ENCODE results near the gene TATDN2. TPM values are rescaled to one million over a fixed set of nuclear protein-coding genes. Genes with fewer than 3 reads are reported as not detected.

TATDN2 gene
- total and polyA plus RNA-seq, 5 donors from 2014 or later, result 10.2 to 86.5 (median 13.2) TPM

GRCh38 chr3:10280571-10280970 lies 32.3 kb downstream of the TATDN2 start:
- ATAC-seq (ENCODE audit: low read depth in 2 of 2) (no peak), DNase-seq (no peak)
- no peak overlapping the region for H3K4me3 Mint-ChIP-seq
- Histone ChIP-seq H3K9me3 (ENCODE audit: control insufficient read depth in 2 of 2, low read length in 2 of 2) (no peaks in the 10 kb centered on the region), H3K27me3 (ENCODE audit: control insufficient read depth, insufficient read depth, low read length) (no peaks in the 10 kb centered on the region), H3K4me1 (ENCODE audit: control insufficient read depth, insufficient read depth, low read length, poor library complexity, severe bottlenecking) (peaks cover 18% of the 10 kb centered on the region), H3K36me3 (ENCODE audit: control insufficient read depth, insufficient read depth, low read length) (peaks cover 67% of the 10 kb centered on the region), H3K27ac (ENCODE audit: insufficient read depth, low read length, poor library complexity, severe bottlenecking) (no peak overlapping the region), H3K4me3 (ENCODE audit: low read depth, low read length) (no peak overlapping the region)
- H3K4me1 Mint-ChIP-seq, result peaks cover 5 to 47% (median 30%) of the 10 kb centered on the region in 4 donors
- peaks cover 9% of the 10 kb centered on the region for H3K36me3 Mint-ChIP-seq
- no peaks in the 10 kb centered on the region for H3K9me3 Mint-ChIP-seq
- no peak overlapping the region for H3K27ac Mint-ChIP-seq
- H3K27me3 Mint-ChIP-seq, result no peaks in the 10 kb centered on the region

- H3K27ac Mint-ChIP-seq, result peak overlapping the region in 1 of 3 donors; percentile 48
- Histone ChIP-seq H3K4me3 (ENCODE audit: low read depth, low read length) (no peak overlapping the region), H3K27ac (ENCODE audit: insufficient read depth, low read length, poor library complexity, severe bottlenecking) (no peak overlapping the region), H3K27me3 (ENCODE audit: control insufficient read depth, insufficient read depth, low read length) (no peaks in the 10 kb centered on the region), H3K36me3 (ENCODE audit: control insufficient read depth, insufficient read depth, low read length) (peaks cover 58% of the 10 kb centered on the region), H3K4me1 (ENCODE audit: control insufficient read depth, insufficient read depth, low read length, poor library complexity, severe bottlenecking) (peaks cover 18% of the 10 kb centered on the region), H3K9me3 (ENCODE audit: control insufficient read depth in 2 of 2, low read length in 2 of 2) (no peaks in the 10 kb centered on the region)
- no peak overlapping the region for H3K4me3 Mint-ChIP-seq
- ATAC-seq (ENCODE audit: low read depth in 2 of 2) (no peak), DNase-seq (no peak)
- H3K9me3 Mint-ChIP-seq, result no peaks in the 10 kb centered on the region
- peaks cover 9 to 44% (median 30%) of the 10 kb centered on the region in 4 donors for H3K4me1 Mint-ChIP-seq
- H3K36me3 Mint-ChIP-seq, result peaks cover 5% of the 10 kb centered on the region
- H3K27me3 Mint-ChIP-seq, result no peaks in the 10 kb centered on the region
These were observed 33.7 kb downstream of the TATDN2 start for GRCh38 chr3:10281951-10282350.

GRCh38 chr3:10283638-10284037 lies 35.4 kb downstream of the TATDN2 start:
- DNase-seq (no peak), ATAC-seq (ENCODE audit: low read depth in 2 of 2) (no peak)
- Histone ChIP-seq H3K36me3 (ENCODE audit: control insufficient read depth, insufficient read depth, low read length) (peaks cover 54% of the 10 kb centered on the region), H3K27me3 (ENCODE audit: control insufficient read depth, insufficient read depth, low read length) (no peaks in the 10 kb centered on the region), H3K9me3 (ENCODE audit: control insufficient read depth in 2 of 2, low read length in 2 of 2) (no peaks in the 10 kb centered on the region), H3K4me3 (ENCODE audit: low read depth, low read length) (no peak overlapping the region), H3K27ac (ENCODE audit: insufficient read depth, low read length, poor library complexity, severe bottlenecking) (no peak overlapping the region), H3K4me1 (ENCODE audit: control insufficient read depth, insufficient read depth, low read length, poor library complexity, severe bottlenecking) (peaks cover 18% of the 10 kb centered on the region)
- Mint-ChIP-seq H3K36me3 (peaks cover 5% of the 10 kb centered on the region), H3K4me3 (no peak overlapping the region), H3K9me3 (no peaks in the 10 kb centered on the region), H3K27me3 (no peaks in the 10 kb centered on the region), H3K27ac (peak overlapping the region in 2 of 3 donors; percentile 85 to 91), H3K4me1 (peaks cover 12 to 40% (median 23%) of the 10 kb centered on the region in 4 donors)

GRCh38 chr3:10284496-10284895 lies 36.2 kb downstream of the TATDN2 start:
- peaks cover 51% of the 10 kb centered on the region for H3K36me3 ChIP-seq (ENCODE audit: control insufficient read depth, insufficient read depth, low read length)
- peak overlapping the region; percentile 34 for H3K27ac ChIP-seq (ENCODE audit: insufficient read depth, low read length, poor library complexity, severe bottlenecking)
- peak in 2 of 3 donors; percentile 8 to 19 for DNase-seq

GRCh38 chr3:10285272-10286132 lies 37.2 kb downstream of the TATDN2 start:
- ATAC-seq (ENCODE audit: low read depth in 2 of 2), result no peak
- no peaks in the 10 kb centered on the region for H3K36me3 Mint-ChIP-seq
- Histone ChIP-seq H3K9me3 (ENCODE audit: control insufficient read depth in 2 of 2, low read length in 2 of 2) (no peaks in the 10 kb centered on the region), H3K4me3 (ENCODE audit: low read depth, low read length) (no peak overlapping the region), H3K27ac (ENCODE audit: insufficient read depth, low read length, poor library complexity, severe bottlenecking) (peak overlapping the region; percentile 8), H3K36me3 (ENCODE audit: control insufficient read depth, insufficient read depth, low read length) (peaks cover 43% of the 10 kb centered on the region), H3K27me3 (ENCODE audit: control insufficient read depth, insufficient read depth, low read length) (no peaks in the 10 kb centered on the region), H3K4me1 (ENCODE audit: control insufficient read depth, insufficient read depth, low read length, poor library complexity, severe bottlenecking) (peaks cover 18% of the 10 kb centered on the region)
- H3K27me3 Mint-ChIP-seq, result no peaks in the 10 kb centered on the region
- no peak for DNase-seq
- no peak overlapping the region for H3K4me3 Mint-ChIP-seq
- H3K9me3 Mint-ChIP-seq, result no peaks in the 10 kb centered on the region
- peaks cover 11 to 34% (median 19%) of the 10 kb centered on the region in 4 donors for H3K4me1 Mint-ChIP-seq
- H3K27ac Mint-ChIP-seq, result peak overlapping the region; percentile 54 to 91 (median 85)

More at GRCh38 chr3:10284496-10284895, 36.2 kb downstream of the TATDN2 start:
- peaks cover 12 to 38% (median 21%) of the 10 kb centered on the region in 4 donors for H3K4me1 Mint-ChIP-seq
- peak in 1 of 2 donors; percentile 40 for ATAC-seq (ENCODE audit: low read depth in 2 of 2)
- peaks cover 18% of the 10 kb centered on the region for H3K4me1 ChIP-seq (ENCODE audit: control insufficient read depth, insufficient read depth, low read length, poor library complexity, severe bottlenecking)
- H3K27ac Mint-ChIP-seq, result peak overlapping the region; percentile 77 to 91 (median 85)
- H3K9me3 Mint-ChIP-seq, result no peaks in the 10 kb centered on the region
- H3K27me3 ChIP-seq (ENCODE audit: control insufficient read depth, insufficient read depth, low read length), result no peaks in the 10 kb centered on the region
- H3K36me3 Mint-ChIP-seq, result no peaks in the 10 kb centered on the region
- no peaks in the 10 kb centered on the region for H3K27me3 Mint-ChIP-seq
- H3K9me3 ChIP-seq (ENCODE audit: control insufficient read depth in 2 of 2, low read length in 2 of 2), result no peaks in the 10 kb centered on the region
- no peak overlapping the region for H3K4me3 Mint-ChIP-seq
- H3K4me3 ChIP-seq (ENCODE audit: low read depth, low read length), result no peak overlapping the region

GRCh38 chr3:10286133-10286524 lies 37.9 kb downstream of the TATDN2 start:
- Mint-ChIP-seq H3K4me1 (peaks cover 11 to 34% (median 19%) of the 10 kb centered on the region in 4 donors), H3K36me3 (no peaks in the 10 kb centered on the region), H3K9me3 (no peaks in the 10 kb centered on the region), H3K27me3 (no peaks in the 10 kb centered on the region), H3K4me3 (no peak overlapping the region), H3K27ac (peak overlapping the region in 1 of 3 donors; percentile 85)
- Histone ChIP-seq H3K27me3 (ENCODE audit: control insufficient read depth, insufficient read depth, low read length) (no peaks in the 10 kb centered on the region), H3K4me1 (ENCODE audit: control insufficient read depth, insufficient read depth, low read length, poor library complexity, severe bottlenecking) (peaks cover 18% of the 10 kb centered on the region), H3K36me3 (ENCODE audit: control insufficient read depth, insufficient read depth, low read length) (peaks cover 36% of the 10 kb centered on the region), H3K9me3 (ENCODE audit: control insufficient read depth in 2 of 2, low read length in 2 of 2) (no peaks in the 10 kb centered on the region), H3K27ac (ENCODE audit: insufficient read depth, low read length, poor library complexity, severe bottlenecking) (no peak overlapping the region), H3K4me3 (ENCODE audit: low read depth, low read length) (no peak overlapping the region)
- no peak for ATAC-seq (ENCODE audit: low read depth in 2 of 2)
- no peak for DNase-seq

- peaks cover 35% of the 10 kb centered on the region for H3K36me3 ChIP-seq (ENCODE audit: control insufficient read depth, insufficient read depth, low read length)
- no peak overlapping the region for H3K27ac ChIP-seq (ENCODE audit: insufficient read depth, low read length, poor library complexity, severe bottlenecking)
- Mint-ChIP-seq H3K4me1 (peaks cover 12 to 34% (median 22%) of the 10 kb centered on the region in 4 donors), H3K9me3 (no peaks in the 10 kb centered on the region), H3K36me3 (no peaks in the 10 kb centered on the region), H3K27me3 (no peaks in the 10 kb centered on the region), H3K4me3 (no peak overlapping the region), H3K27ac (peak overlapping the region in 2 of 3 donors; percentile 32 to 59)
- H3K27me3 ChIP-seq (ENCODE audit: control insufficient read depth, insufficient read depth, low read length), result no peaks in the 10 kb centered on the region
- no peak for ATAC-seq (ENCODE audit: low read depth in 2 of 2)
- no peak overlapping the region for H3K4me3 ChIP-seq (ENCODE audit: low read depth, low read length)
- H3K9me3 ChIP-seq (ENCODE audit: control insufficient read depth in 2 of 2, low read length in 2 of 2), result no peaks in the 10 kb centered on the region
- peaks cover 18% of the 10 kb centered on the region for H3K4me1 ChIP-seq (ENCODE audit: control insufficient read depth, insufficient read depth, low read length, poor library complexity, severe bottlenecking)
- DNase-seq, result peak in 2 of 3 donors; percentile 11 to 70
These were observed 38.5 kb downstream of the TATDN2 start for GRCh38 chr3:10286596-10287295.
